ENCODE results near the gene TAGAP. TPM values are rescaled to one million over a fixed set of nuclear protein-coding genes. Genes with fewer than 3 reads are reported as not detected.

TAGAP gene
- total RNA-seq, 1 experiment from 2014 or later = not detected

GRCh38 chr6:159014406-159014805, 30.4 kb downstream of the TAGAP start:
- no peaks in the 10 kb centered on the region for H3K79me2 ChIP-seq (ENCODE audit: insufficient read depth, low read length)
- H3K27ac ChIP-seq (ENCODE audit: insufficient read length, low read depth, low read length) = no peak overlapping the region
- H3K18ac ChIP-seq (ENCODE audit: insufficient read length, low read depth, low read length) = no peak overlapping the region
- TF ChIP-seq CTCF (conservative IDR thresholded peaks at IDR 0.05) = no peak
- Mint-ChIP-seq H3K4me1 (no peaks in the 10 kb centered on the region), H3K4me3 (no peak overlapping the region), H3K27ac (no peak overlapping the region), H3K9me3 (no peaks in the 10 kb centered on the region; a peak in 1 of 5 replicates), H3K36me3 (ENCODE audit: insufficient read depth in 1 of 3, low read depth in 3 of 3) (no peaks in the 10 kb centered on the region), H3K27me3 (ENCODE audit: low read depth) (no peaks in the 10 kb centered on the region; the same call in 1 of the 2 replicates)
- H2AFZ ChIP-seq (ENCODE audit: low read length) = no peak overlapping the region
- H3K23ac ChIP-seq (ENCODE audit: insufficient read length, low read depth, low read length) = no peak overlapping the region
- no peak overlapping the region for H3T11ph ChIP-seq (ENCODE audit: low read length)
- no peak overlapping the region for H3K56ac ChIP-seq (ENCODE audit: insufficient read length, low read depth, low read length)
- no peaks in the 10 kb centered on the region for H3K27me3 ChIP-seq (ENCODE audit: insufficient read depth, low read length)
- H3K4ac ChIP-seq (ENCODE audit: low read depth, low read length) = no peak overlapping the region
- H2BK5ac ChIP-seq (ENCODE audit: insufficient read length, low read length) = no peak overlapping the region
- no peaks in the 10 kb centered on the region for H4K20me1 ChIP-seq (ENCODE audit: control insufficient read depth, insufficient read depth, insufficient read length)
- H3K9me3 ChIP-seq (ENCODE audit: control insufficient read depth, low read depth, low read length) = no peaks in the 10 kb centered on the region
- no peak overlapping the region for H3K9ac ChIP-seq (ENCODE audit: extremely low read depth, insufficient read length, low read length)
- H2BK12ac ChIP-seq (ENCODE audit: insufficient read length, low read depth, low read length) = no peak overlapping the region
- H3K14ac ChIP-seq (ENCODE audit: insufficient read depth, low read length) = no peak overlapping the region
- H3K4me1 ChIP-seq (ENCODE audit: insufficient read depth, low read length) = no peaks in the 10 kb centered on the region
- H2AK5ac ChIP-seq (ENCODE audit: insufficient read length, low read length) = no peak overlapping the region
- H2BK120ac ChIP-seq (ENCODE audit: low read depth, low read length, poor library complexity, severe bottlenecking) = no peak overlapping the region
- DNase-seq = no peak
- no peaks in the 10 kb centered on the region for H3K23me2 ChIP-seq (ENCODE audit: insufficient read length, low read depth, low read length, poor library complexity, severe bottlenecking)
- H2BK20ac ChIP-seq (ENCODE audit: low read depth, low read length, poor library complexity, severe bottlenecking) = no peak overlapping the region
- no peak overlapping the region for H4K91ac ChIP-seq (ENCODE audit: insufficient read length, low read depth, low read length)
- no peaks in the 10 kb centered on the region for H3K79me1 ChIP-seq (ENCODE audit: insufficient read depth, low read depth, low read length, poor library complexity, severe bottlenecking)
- H4K8ac ChIP-seq (replicated peaks; ENCODE audit: insufficient read length, low read depth, low read length) = no peak overlapping the region
- no peak overlapping the region for H2BK15ac ChIP-seq (ENCODE audit: low read depth, low read length)
- no peak overlapping the region for H3K4me2 ChIP-seq (ENCODE audit: insufficient read depth, insufficient read length, low read length)
- H4K5ac ChIP-seq (ENCODE audit: insufficient read length, low read depth, low read length) = no peak overlapping the region

All from H9 (cell line).